ENCODE results near the gene NFIA.

NFIA gene

GRCh38 chr1:61506236-61506635 lies 423.9 kb downstream of the NFIA start:
- no peaks in the 10 kb centered on the region for H3K4me1 Mint-ChIP-seq
- DNase-seq, result no peak
- CTCF ChIA-PET, result no interaction called here
- H3K27ac Mint-ChIP-seq, result no peak overlapping the region
- H3K27me3 Mint-ChIP-seq, result peaks cover 10% of the 10 kb centered on the region
- no peak overlapping the region for H3K4me3 Mint-ChIP-seq
- no peaks in the 10 kb centered on the region for H3K9me3 Mint-ChIP-seq
- no peaks in the 10 kb centered on the region for H3K36me3 Mint-ChIP-seq

DNA sequence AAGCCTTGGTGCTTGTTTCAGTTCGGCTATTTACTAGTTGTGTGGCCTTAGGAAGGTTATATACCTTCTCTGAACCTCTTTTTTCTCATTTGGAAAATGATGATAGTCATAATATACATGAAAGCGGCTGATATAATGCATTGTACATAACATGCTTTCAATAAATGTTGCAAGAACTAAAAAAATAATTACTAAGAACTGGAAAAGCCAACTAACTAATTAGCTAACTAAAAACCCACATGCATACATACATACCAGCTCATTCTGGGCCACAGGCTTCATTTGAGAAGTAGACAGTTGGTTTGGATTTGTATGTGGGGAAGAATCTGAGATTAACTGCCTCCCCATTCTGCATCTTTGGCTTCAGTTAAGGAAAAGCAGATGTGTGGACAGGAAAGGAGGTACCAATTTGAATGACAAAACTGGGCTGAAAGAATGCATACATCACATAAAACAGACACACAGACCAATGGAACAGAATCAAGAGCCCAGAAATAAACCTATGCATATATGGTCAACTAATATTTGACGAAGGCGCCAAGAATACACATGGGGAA lies 424.7 kb downstream of the NFIA start:
- Mint-ChIP-seq H3K9me3 (no peaks in the 10 kb centered on the region), H3K36me3 (no peaks in the 10 kb centered on the region), H3K4me1 (no peaks in the 10 kb centered on the region), H3K27me3 (peaks cover 10% of the 10 kb centered on the region), H3K4me3 (no peak overlapping the region), H3K27ac (no peak overlapping the region)
- CTCF ChIA-PET, result no interaction called here
- DNase-seq, result no peak

All from activated naive CD4-positive, alpha-beta T cell treated with anti-CD3 and anti-CD28 coated beads, Interleukin-2, amount 10 ng/mL, durations not matched to agents 7 days and 5 days (primary cell).